Measurements from ENCODE around the gene SERP2. TPM values are rescaled to one million over a fixed set of nuclear protein-coding genes. Genes with fewer than 3 reads are reported as not detected.

The SERP2 gene
- total and polyA plus RNA-seq, 2 donors from 2014 or later, result 9.7 to 11.0 TPM

- TF ChIP-seq, protein P1, sequence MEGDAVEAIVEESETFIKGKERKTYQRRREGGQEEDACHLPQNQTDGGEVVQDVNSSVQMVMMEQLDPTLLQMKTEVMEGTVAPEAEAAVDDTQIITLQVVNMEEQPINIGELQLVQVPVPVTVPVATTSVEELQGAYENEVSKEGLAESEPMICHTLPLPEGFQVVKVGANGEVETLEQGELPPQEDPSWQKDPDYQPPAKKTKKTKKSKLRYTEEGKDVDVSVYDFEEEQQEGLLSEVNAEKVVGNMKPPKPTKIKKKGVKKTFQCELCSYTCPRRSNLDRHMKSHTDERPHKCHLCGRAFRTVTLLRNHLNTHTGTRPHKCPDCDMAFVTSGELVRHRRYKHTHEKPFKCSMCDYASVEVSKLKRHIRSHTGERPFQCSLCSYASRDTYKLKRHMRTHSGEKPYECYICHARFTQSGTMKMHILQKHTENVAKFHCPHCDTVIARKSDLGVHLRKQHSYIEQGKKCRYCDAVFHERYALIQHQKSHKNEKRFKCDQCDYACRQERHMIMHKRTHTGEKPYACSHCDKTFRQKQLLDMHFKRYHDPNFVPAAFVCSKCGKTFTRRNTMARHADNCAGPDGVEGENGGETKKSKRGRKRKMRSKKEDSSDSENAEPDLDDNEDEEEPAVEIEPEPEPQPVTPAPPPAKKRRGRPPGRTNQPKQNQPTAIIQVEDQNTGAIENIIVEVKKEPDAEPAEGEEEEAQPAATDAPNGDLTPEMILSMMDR (IDR thresholded peaks at IDR 0.05; ENCODE audit: borderline replicate concordance, extremely low read depth, insufficient read depth), result no peak
- no peak for FAIRE-seq
- no peaks in the 10 kb centered on the region for H3K9me3 ChIP-seq (ENCODE audit: control insufficient read depth in 2 of 3, insufficient read depth in 1 of 3, low read length in 3 of 3)
- no peak overlapping the region for H3K27ac ChIP-seq (ENCODE audit: low read depth in 2 of 2, low read length in 2 of 2)
- H3K4me1 ChIP-seq (ENCODE audit: control insufficient read depth in 2 of 3, insufficient read depth in 2 of 3, low read depth in 1 of 3, low read length in 3 of 3), result peaks cover 0 to 2% (median 0%) of the 10 kb centered on the region in 3 donors
- no peaks in the 10 kb centered on the region for H3K27me3 ChIP-seq (ENCODE audit: control insufficient read depth, insufficient read depth, low read length)
- DNase-seq, result no peak
- H3K4me3 ChIP-seq (ENCODE audit: low read length in 3 of 3), result no peak overlapping the region
- no peak overlapping the region for H3K9ac ChIP-seq (ENCODE audit: low read length in 3 of 3)
- intact Hi-C loops (cut with DNase I), result no loop called here
- H3K36me3 ChIP-seq (ENCODE audit: control insufficient read depth in 2 of 3, insufficient read depth in 3 of 3, low read length in 3 of 3), result no peaks in the 10 kb centered on the region
Observed at GRCh38 chr13:44371421-44371820, 2.2 kb upstream of the SERP2 start.

- FAIRE-seq (no peak), DNase-seq (peak in 2 of 5 donors; percentile 42 to 67)
- Histone ChIP-seq H3K9me3 (ENCODE audit: control insufficient read depth in 2 of 3, insufficient read depth in 1 of 3, low read length in 3 of 3) (no peaks in the 10 kb centered on the region), H3K27me3 (ENCODE audit: control insufficient read depth, insufficient read depth, low read length) (no peaks in the 10 kb centered on the region), H3K9ac (ENCODE audit: low read length in 3 of 3) (no peak overlapping the region), H3K36me3 (ENCODE audit: control insufficient read depth in 2 of 3, insufficient read depth in 3 of 3, low read length in 3 of 3) (no peaks in the 10 kb centered on the region), H3K27ac (ENCODE audit: low read depth in 2 of 2, low read length in 2 of 2) (no peak overlapping the region), H3K4me1 (ENCODE audit: control insufficient read depth in 2 of 3, insufficient read depth in 2 of 3, low read depth in 1 of 3, low read length in 3 of 3) (peaks cover 0 to 2% (median 0%) of the 10 kb centered on the region in 3 donors), H3K4me3 (ENCODE audit: low read length in 3 of 3) (peak overlapping the region; percentile 36 to 70 (median 65))
- TF ChIP-seq, protein P1 (IDR thresholded peaks at IDR 0.05; ENCODE audit: borderline replicate concordance, extremely low read depth, insufficient read depth), result no peak
- intact Hi-C loops (cut with DNase I), result no loop called here
Observed at GRCh38 chr13:44373247-44373600, 400 bp upstream of the SERP2 start.

DNA sequence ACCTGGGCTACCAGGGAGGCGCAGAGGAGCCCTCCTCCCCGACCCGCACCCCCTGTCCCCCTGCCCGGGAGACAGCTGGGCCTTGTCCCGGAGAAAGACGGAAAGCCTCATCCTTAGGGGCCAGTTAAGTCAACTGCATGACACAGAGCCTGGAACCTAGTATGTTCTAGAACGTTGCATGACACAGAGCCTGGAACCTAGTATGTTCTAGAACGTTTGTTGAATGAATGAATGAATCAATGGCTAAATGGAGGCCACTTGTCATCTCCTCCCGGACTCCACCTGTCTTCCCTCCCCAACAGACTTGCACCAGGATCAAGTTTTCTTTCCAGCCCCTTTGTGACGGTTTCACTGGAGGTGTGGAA lies 706 bp downstream of the SERP2 start:
- TF ChIP-seq, protein P1 (IDR thresholded peaks at IDR 0.05; ENCODE audit: borderline replicate concordance, extremely low read depth, insufficient read depth), result no peak
- intact Hi-C loops (cut with DNase I), result no loop called here
- peak overlapping the region in 1 of 2 donors; percentile 64 for H3K27ac ChIP-seq (ENCODE audit: low read depth in 2 of 2, low read length in 2 of 2)
- peak overlapping the region; percentile 9 to 43 (median 28) for H3K4me3 ChIP-seq (ENCODE audit: low read length in 3 of 3)
- peaks cover 0 to 2% (median 0%) of the 10 kb centered on the region in 3 donors for H3K4me1 ChIP-seq (ENCODE audit: control insufficient read depth in 2 of 3, insufficient read depth in 2 of 3, low read depth in 1 of 3, low read length in 3 of 3)
- no peak for DNase-seq
- H3K9me3 ChIP-seq (ENCODE audit: control insufficient read depth in 2 of 3, insufficient read depth in 1 of 3, low read length in 3 of 3), result no peaks in the 10 kb centered on the region
- H3K36me3 ChIP-seq (ENCODE audit: control insufficient read depth in 2 of 3, insufficient read depth in 3 of 3, low read length in 3 of 3), result no peaks in the 10 kb centered on the region
- no peak overlapping the region for H3K9ac ChIP-seq (ENCODE audit: low read length in 3 of 3)
- H3K27me3 ChIP-seq (ENCODE audit: control insufficient read depth, insufficient read depth, low read length), result no peaks in the 10 kb centered on the region
- no peak for FAIRE-seq

DNA sequence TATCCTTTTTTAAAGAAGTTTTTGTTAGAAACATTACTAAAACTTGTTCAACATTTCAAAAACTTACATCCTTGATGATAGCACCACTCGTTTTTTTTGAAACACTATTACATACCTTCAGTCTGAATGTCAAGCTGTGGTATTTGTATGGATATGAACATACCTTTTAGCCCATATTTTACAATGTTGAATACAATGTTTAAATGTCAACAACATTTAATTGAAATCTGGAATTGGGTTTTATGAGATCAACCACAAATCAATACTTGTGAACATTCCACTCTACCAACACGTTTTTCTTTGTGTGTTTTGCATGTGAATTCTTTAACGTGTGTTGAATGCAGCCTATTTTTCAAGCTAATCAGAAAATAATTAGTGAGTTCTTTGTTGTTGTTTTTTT lies 4.7 kb downstream of the SERP2 start:
- Histone ChIP-seq H3K9ac (ENCODE audit: low read length in 3 of 3) (no peak overlapping the region), H3K27ac (ENCODE audit: low read depth in 2 of 2, low read length in 2 of 2) (no peak overlapping the region), H3K4me1 (ENCODE audit: control insufficient read depth in 2 of 3, insufficient read depth in 2 of 3, low read depth in 1 of 3, low read length in 3 of 3) (peaks cover 0 to 2% (median 0%) of the 10 kb centered on the region in 3 donors), H3K9me3 (ENCODE audit: control insufficient read depth in 2 of 3, insufficient read depth in 1 of 3, low read length in 3 of 3) (no peaks in the 10 kb centered on the region), H3K4me3 (ENCODE audit: low read length in 3 of 3) (no peak overlapping the region), H3K27me3 (ENCODE audit: control insufficient read depth, insufficient read depth, low read length) (no peaks in the 10 kb centered on the region), H3K36me3 (ENCODE audit: control insufficient read depth in 2 of 3, insufficient read depth in 3 of 3, low read length in 3 of 3) (peaks cover 0 to 2% (median 0%) of the 10 kb centered on the region in 3 donors)
- FAIRE-seq, result no peak
- no peak for DNase-seq
- intact Hi-C loops (cut with DNase I), result no loop called here
- TF ChIP-seq, protein P1 (IDR thresholded peaks at IDR 0.05; ENCODE audit: borderline replicate concordance, extremely low read depth, insufficient read depth), result no peak
